ENCODE results near the gene ZNF613. TPM values are rescaled to one million over a fixed set of nuclear protein-coding genes. Genes with fewer than 3 reads are reported as not detected.
"Not testable (repeated sequence)": the region's sequence is repeated elsewhere in the genome, so short reads cannot be mapped to it uniquely, and the experiment has no call there.

Gene ZNF613
- total RNA-seq, 1 donor from 2014 or later: 5.8 TPM

- H3K36me3 ChIP-seq (ENCODE audit: control insufficient read depth, insufficient read depth, low read length): no peaks in the 10 kb centered on the region
- H3K4me3 ChIP-seq (ENCODE audit: low read depth, low read length): no peak overlapping the region
- no peak for TF ChIP-seq CTCF (IDR thresholded peaks at IDR 0.05; ENCODE audit: insufficient read depth, low read length, poor library complexity, severe bottlenecking)
- no peak for DNase-seq (ENCODE audit: low read depth)
- H3K27me3 ChIP-seq (ENCODE audit: control insufficient read depth, insufficient read depth, low read length): no peaks in the 10 kb centered on the region
Observed at GRCh38 chr19:51931921-51932320, 4.6 kb downstream of the ZNF613 start.

GRCh38 chr19:51938936-51939335 lies 11.7 kb downstream of the ZNF613 start:
- Histone ChIP-seq H3K27me3 (ENCODE audit: control insufficient read depth, insufficient read depth, low read length) (no peaks in the 10 kb centered on the region), H3K36me3 (ENCODE audit: control insufficient read depth, insufficient read depth, low read length) (peaks cover 4% of the 10 kb centered on the region), H3K4me3 (ENCODE audit: low read depth, low read length) (no peak overlapping the region)
- DNase-seq (ENCODE audit: low read depth): no peak
- no peak for TF ChIP-seq CTCF (IDR thresholded peaks at IDR 0.05; ENCODE audit: insufficient read depth, low read length, poor library complexity, severe bottlenecking)

- Histone ChIP-seq H3K27me3 (ENCODE audit: control insufficient read depth, insufficient read depth, low read length) (no peaks in the 10 kb centered on the region), H3K4me3 (ENCODE audit: low read depth, low read length) (no peak overlapping the region), H3K36me3 (ENCODE audit: control insufficient read depth, insufficient read depth, low read length) (peaks cover 4% of the 10 kb centered on the region)
- TF ChIP-seq CTCF (IDR thresholded peaks at IDR 0.05; ENCODE audit: insufficient read depth, low read length, poor library complexity, severe bottlenecking): no peak
- no peak for DNase-seq (ENCODE audit: low read depth)
Observed at GRCh38 chr19:51944798-51945552, 17.7 kb downstream of the ZNF613 start.

- TF ChIP-seq CTCF (IDR thresholded peaks at IDR 0.05; ENCODE audit: insufficient read depth, low read length, poor library complexity, severe bottlenecking): no peak
- Histone ChIP-seq H3K27me3 (ENCODE audit: control insufficient read depth, insufficient read depth, low read length) (no peaks in the 10 kb centered on the region), H3K4me3 (ENCODE audit: low read depth, low read length) (no peak overlapping the region), H3K36me3 (ENCODE audit: control insufficient read depth, insufficient read depth, low read length) (peaks cover 2% of the 10 kb centered on the region)
- DNase-seq (ENCODE audit: low read depth): no peak
Observed at GRCh38 chr19:51946602-51947001, 19.3 kb downstream of the ZNF613 start.

GRCh38 chr19:51948975-51949374 lies 21.7 kb downstream of the ZNF613 start:
- Histone ChIP-seq H3K27me3 (ENCODE audit: control insufficient read depth, insufficient read depth, low read length) (no peaks in the 10 kb centered on the region), H3K36me3 (ENCODE audit: control insufficient read depth, insufficient read depth, low read length) (peaks cover 2% of the 10 kb centered on the region), H3K4me3 (ENCODE audit: low read depth, low read length) (peak overlapping the region; percentile 14)
- DNase-seq (ENCODE audit: low read depth): no peak
- no peak for TF ChIP-seq CTCF (IDR thresholded peaks at IDR 0.05; ENCODE audit: insufficient read depth, low read length, poor library complexity, severe bottlenecking)

- H3K36me3 ChIP-seq (ENCODE audit: control insufficient read depth, insufficient read depth, low read length); DNase-seq (ENCODE audit: low read depth); H3K27me3 ChIP-seq (ENCODE audit: control insufficient read depth, insufficient read depth, low read length); H3K4me3 ChIP-seq (ENCODE audit: low read depth, low read length): not testable (repeated sequence)
Observed at GRCh38 chr19:51957846-51958245, 30.6 kb downstream of the ZNF613 start.

Data from kidney epithelial cell (primary cell).